ENCODE data around the gene CASK.

Gene CASK

GRCh38 chrX:41923211-41923977 lies at the start of gene CASK:
TSS of gene CASK (minus strand) at chrX:41923554. CDS start at chrX:41922988, 566 bp downstream.
- peak; percentile 61 for DNase-seq (ENCODE audit: low read depth, low spot score)

- DNase-seq (ENCODE audit: low read depth, low spot score) = no peak
Observed at GRCh38 chrX:41971346-41971745, 48.0 kb upstream of the CASK start.

DNA sequence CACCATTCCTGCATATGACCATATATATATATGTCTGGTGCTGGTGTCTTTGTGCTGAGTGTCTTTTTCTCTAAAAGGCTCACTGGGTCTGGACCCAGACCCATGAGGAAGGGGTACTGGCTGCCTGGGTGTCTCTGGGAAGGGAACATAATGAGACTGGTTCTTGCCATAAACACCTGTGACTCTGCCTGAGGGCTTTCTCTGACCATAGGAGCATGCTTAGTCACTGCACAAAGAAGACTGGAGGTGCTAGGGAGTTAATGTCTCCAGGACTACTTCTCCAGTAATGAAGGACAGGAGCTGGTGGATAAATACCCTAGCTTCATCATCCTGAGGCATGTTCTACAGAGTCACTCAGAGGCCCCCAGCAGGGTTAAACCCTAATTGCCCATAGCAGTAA lies 47.1 kb upstream of the CASK start:
- no peak for DNase-seq (ENCODE audit: low read depth, low spot score)

- no peak for DNase-seq (ENCODE audit: low read depth, low spot score)
Observed at GRCh38 chrX:41963348-41963747, 40.0 kb upstream of the CASK start.

DNA sequence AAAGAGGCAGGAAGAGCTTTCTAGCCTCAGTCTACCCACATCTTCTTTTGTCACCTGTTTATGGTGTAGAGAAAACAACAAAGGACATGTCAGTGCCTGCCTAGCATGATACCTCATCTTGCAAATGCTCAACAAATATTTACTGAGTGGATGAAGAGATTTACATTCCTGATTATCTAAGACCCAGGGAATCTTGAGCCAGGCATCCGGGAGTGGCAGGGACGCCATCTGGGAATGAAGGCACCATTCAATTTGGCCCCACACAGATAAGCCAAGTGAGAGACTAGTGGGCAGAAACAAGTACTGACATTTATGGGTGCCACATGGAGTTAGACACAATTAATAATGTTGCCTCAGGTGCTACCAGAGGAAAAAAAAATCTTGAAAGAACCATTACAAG lies 36.8 kb upstream of the CASK start:
- no peak for DNase-seq (ENCODE audit: low read depth, low spot score)

GRCh38 chrX:41958861-41959260 lies 35.5 kb upstream of the CASK start:
- DNase-seq (ENCODE audit: low read depth, low spot score) = no peak

DNA sequence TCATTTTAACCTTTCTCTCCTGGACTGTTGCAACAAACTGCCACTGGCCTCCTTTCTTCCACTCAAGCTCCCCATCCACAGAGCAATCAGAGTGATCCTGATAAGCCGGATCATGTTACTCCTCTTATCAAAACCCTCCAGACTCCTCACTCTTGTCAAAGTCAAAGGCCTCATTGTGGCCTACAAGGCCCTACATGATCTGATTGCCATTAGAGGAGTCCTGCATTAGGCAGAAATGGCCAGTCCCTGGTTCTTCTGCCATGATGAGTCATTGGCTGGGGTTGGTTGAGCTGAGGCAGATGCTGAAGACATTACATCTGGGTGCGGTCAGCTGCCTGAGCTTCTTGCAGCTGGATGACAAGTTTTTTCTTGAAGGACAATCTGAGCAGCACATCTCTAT lies 32.7 kb upstream of the CASK start:
- DNase-seq (ENCODE audit: low read depth, low spot score) = no peak

DNA sequence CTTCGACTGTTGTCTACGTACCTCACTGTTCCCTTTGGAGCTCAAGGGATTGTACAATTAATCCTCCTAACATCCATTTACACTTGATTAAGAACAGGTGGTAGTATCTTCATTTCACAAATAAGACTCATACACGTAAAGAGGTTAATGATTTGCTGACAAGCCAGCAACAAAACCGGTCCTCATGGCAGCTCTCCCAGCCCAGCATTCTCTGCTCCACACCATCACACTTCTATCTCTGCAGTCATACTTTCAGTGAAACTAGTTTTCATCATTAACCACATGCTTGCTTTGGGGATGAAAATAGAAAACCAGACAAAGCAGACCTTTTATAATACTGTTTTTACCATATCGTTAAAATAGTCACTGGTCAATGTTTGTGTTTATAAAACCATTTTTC lies 28.7 kb upstream of the CASK start:
- no peak for DNase-seq (ENCODE audit: low read depth, low spot score)

GRCh38 chrX:41946989-41947612 lies 23.7 kb upstream of the CASK start:
- no peak for DNase-seq (ENCODE audit: low read depth, low spot score)

- no peak for DNase-seq (ENCODE audit: low read depth, low spot score)
Observed at GRCh38 chrX:41946235-41946634, 22.9 kb upstream of the CASK start.

DNA sequence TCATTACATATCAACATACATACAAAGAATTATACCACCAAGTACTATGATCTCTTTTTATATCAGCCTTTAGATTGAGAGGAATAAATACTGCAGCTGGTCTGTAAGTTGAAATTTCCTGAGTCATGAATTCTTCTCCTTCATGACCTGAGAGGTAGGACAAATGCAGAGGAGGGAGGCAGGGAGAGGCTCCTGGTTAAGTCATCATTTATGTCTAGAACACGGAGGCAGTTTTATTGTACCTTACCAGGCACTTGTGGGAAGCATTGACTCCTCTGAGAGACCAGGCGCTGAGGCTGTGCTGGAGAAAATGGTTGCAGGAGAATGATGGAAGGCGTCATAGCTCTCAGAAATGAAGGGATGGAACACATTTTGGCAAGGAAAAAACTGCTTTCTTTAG lies 12.5 kb upstream of the CASK start:
- DNase-seq (ENCODE audit: low read depth, low spot score) = no peak

DNA sequence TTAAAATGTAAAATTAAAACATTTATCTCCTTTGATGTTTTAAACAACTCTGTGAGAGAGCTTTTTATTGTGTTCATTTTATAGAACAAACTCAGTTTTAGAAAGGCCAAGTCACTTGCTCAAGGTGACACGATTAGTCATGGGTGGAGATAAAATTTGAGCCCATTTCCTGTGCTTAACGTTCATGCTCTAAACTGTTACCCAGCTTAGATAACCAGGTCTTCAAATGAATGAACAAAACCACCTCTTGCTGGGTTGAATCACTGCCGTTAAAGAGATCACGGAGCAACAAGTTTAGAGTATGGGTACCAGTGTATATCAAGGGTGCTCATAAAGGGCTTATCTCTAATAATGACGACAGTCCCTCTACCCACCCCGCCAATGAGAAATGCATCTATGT lies 10.2 kb upstream of the CASK start:
- no peak for DNase-seq (ENCODE audit: low read depth, low spot score)

GRCh38 chrX:41932885-41933284 lies 9.5 kb upstream of the CASK start:
- no peak for DNase-seq (ENCODE audit: low read depth, low spot score)

- DNase-seq (ENCODE audit: low read depth, low spot score) = no peak
Observed at GRCh38 chrX:41931591-41931990, 8.2 kb upstream of the CASK start.

DNA sequence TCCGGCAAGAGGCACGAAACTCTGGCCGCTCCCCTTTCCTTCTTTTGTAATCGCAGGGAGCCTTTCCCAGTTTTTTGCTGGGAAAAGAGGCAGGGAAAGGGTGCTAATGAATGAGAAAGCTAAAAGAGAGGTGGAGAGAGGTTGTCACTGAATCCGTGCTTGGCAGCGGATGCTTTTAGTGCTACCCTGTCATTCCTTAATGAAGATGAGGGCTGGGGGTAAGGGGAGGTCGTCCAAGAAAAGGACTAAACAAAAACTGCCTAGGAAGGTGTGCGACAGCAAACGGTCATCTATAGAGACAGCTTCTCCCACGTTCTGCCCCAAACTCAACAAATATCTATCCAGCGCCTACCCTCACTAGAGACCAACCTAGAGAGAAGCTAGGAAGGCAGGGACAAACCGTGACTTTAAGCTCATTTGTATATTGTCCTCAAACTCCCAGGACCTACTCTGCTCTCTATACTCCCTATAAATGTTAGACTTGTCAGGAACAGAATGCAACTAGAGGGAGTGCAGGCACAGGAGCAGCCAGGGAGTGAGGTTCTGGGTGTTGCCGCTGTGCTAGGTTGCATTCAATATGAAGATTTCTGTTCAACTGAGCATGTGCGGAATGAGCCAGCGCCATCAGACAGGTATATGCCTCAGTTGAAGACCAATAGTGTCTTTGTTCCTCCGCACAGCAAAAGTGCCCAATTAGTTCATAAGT lies 777 bp upstream of the CASK start:
- no peak for DNase-seq (ENCODE audit: low read depth, low spot score)

DNA sequence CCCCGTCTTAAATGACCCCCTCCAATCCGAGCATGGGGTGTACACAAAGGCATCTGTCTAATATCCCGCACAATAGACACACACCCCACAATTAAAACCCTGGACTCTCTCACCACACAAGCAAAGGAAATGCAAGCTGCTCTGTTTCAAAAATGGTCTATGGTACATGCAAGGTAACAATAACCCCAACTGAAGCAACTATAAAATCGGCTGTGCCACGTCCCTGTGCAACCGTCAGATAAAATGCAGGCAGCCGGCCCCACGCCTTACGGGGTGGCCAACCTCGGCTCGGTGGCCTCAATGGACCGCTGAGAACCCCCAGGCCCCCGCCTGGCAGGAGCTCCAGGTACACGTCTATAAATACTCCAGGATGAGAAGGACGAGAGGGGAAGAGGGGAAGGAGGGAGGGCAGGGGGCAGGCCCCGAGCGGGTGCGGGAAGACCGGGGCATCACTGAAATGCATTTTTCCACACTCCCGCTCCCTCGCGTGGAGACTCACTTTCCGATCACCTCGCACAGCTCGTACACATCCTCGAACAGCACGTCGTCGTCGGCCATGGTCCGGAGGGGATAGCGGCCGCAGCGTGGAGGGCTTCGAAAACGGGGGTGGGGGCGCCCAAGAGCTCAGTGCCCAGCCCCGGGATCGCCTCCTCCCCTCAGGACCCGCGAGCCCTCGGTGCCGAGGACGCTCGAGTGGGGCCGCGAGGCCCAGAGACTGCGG lies 763 bp downstream of the CASK start:
- DNase-seq (ENCODE audit: low read depth, low spot score) = no peak

- DNase-seq (ENCODE audit: low read depth, low spot score) = no peak
Observed at GRCh38 chrX:41921492-41922430, 1.6 kb downstream of the CASK start.

GRCh38 chrX:41919870-41920269 lies 3.5 kb downstream of the CASK start:
- no peak for DNase-seq (ENCODE audit: low read depth, low spot score)

DNA sequence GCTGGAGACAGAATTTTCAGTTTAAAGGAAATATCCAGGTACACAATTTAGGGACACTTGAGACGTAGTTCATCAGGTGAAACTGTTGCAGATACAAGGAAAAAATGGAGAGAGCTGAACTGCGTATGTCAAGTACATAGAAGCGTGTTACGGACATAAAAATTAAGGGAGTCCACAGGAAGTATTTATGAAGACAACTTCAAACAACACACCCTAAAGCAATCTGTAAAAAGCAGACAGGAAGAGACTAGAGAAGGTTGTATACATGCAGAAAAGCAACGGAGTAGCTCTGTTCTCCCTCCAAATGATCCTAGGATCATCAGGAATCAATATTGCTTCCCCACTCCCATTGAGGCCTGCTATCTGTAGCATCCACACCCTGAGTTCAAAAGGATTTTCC lies 5.8 kb downstream of the CASK start:
- no peak for DNase-seq (ENCODE audit: low read depth, low spot score)

DNA sequence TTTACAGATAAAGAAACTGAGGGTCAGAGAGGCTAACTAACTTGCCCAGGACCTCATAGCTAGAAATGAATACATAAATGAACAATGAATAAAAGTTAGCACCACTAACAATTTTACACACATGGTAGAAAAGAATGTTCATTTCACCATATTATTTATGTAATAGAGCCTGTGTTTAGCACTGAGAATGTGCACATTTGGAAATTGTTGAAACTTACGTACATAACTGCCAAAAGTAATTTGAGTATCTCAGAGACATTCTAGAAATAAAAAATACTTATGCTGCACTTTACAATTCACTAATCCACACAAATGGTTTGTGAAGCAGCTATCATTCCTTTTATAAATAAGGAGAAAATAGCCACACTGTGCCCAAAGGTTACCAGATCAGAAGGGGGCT lies 9.9 kb downstream of the CASK start:
- no peak for DNase-seq (ENCODE audit: low read depth, low spot score)

DNA sequence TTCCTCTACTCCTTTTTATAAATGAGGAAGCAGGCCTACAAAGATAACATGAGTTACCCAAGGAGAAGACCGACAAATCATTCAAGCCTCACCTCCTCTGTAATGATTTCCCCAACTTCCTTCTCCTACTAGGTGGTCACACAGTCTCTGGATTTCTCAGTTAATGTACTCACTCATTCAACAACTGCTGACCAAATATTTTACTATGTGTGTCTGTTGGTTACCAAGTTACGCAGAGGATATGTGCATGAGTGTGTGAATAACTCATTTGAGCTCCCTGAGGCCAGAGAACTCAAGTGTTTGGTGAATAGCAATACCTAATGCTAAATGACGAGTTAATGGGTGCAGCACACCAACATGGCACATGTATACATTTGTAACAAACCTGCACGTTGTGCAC lies 10.4 kb downstream of the CASK start:
- no peak for DNase-seq (ENCODE audit: low read depth, low spot score)

Data from activated naive CD8-positive, alpha-beta T cell treated with anti-CD3 and anti-CD28 coated beads, Interleukin-2, amount 50 U/mL, for 16 hours (primary cell).